Esophagus muscularis mucosa (tissue), 4 donors: ENCODE data around the gene TMEM179. TPM values are rescaled to one million over a fixed set of nuclear protein-coding genes. Genes with fewer than 3 reads are reported as not detected.

ENCODE experiments used
- DNase-seq: peaks from one replicate; pipeline ENCODE4 v3.0.0-alpha.2; 2017; ENCODE audit errors: extremely low spot score
- H3K27ac ChIP-seq, 4 donors: fragments of 200-600 bp; sonication (generic); replicated peaks in 1 of 4; 1 replicate in 3 of 4; 2 replicates in 1 of 4; pipeline ENCODE4 v1.5.1; 2016 to 2019; ENCODE audit warnings: mild to moderate bottlenecking in 1 of 4
- H3K27me3 ChIP-seq, 4 donors: fragments of 200-600 bp; sonication (generic); one replicate each; pipeline versions ENCODE4 v1.5.1 to v1.6.0; 2016 to 2019
- H3K36me3 ChIP-seq, 4 donors: fragments of 200-600 bp; sonication (generic); one replicate each; pipeline ENCODE4 v1.5.1; 2016 to 2019
- H3K4me1 ChIP-seq, 4 donors: fragments of 200-600 bp; sonication (generic); one replicate each; pipeline ENCODE4 v1.5.1; 2016 to 2019
- H3K4me3 ChIP-seq, 4 donors: fragments of 200-600 bp; sonication (generic); 1 replicate in 2 of 4; 2 replicates in 2 of 4; pipeline ENCODE4 v1.5.1; 2016 to 2019; ENCODE audit warnings: mild to moderate bottlenecking in 4 of 4, moderate library complexity in 1 of 4
- H3K9me3 ChIP-seq, 4 donors: fragments of 200-600 bp; sonication (generic); 1 replicate in 3 of 4; 2 replicates in 1 of 4; pipeline ENCODE4 v1.5.1; 2016 to 2019
- CTCF ChIP-seq, 3 experiments: fragments of 200-600 bp in 2 of 3; fragments of 450-650 bp in 1 of 3; sonication (generic) in 2 of 3; IDR thresholded peaks; one replicate each; pipeline ENCODE4 v1.5.1; 2017 to 2019; ENCODE audit warnings: antibody characterized with exemption in 3 of 3, mild to moderate bottlenecking in 2 of 3, moderate library complexity in 1 of 3
- EP300 ChIP-seq: sonication (generic); formaldehyde crosslinking; IDR thresholded peaks from one replicate; pipeline ENCODE4 v1.6.1; 2017; ENCODE audit warnings: antibody characterized with exemption
- POLR2A ChIP-seq: fragments of 450-650 bp; IDR thresholded peaks from one replicate; pipeline ENCODE4 v1.6.1; 2017; ENCODE audit warnings: antibody characterized with exemption, moderate library complexity, mild to moderate bottlenecking, low read depth
- POLR2AphosphoS5 ChIP-seq, 2 donors: sonication (generic); formaldehyde crosslinking; IDR thresholded peaks; one replicate each; pipeline ENCODE4 v1.6.1; 2017; ENCODE audit warnings: antibody characterized with exemption in 2 of 2
- WGBS: methylation state at CpG from one replicate; pipeline ENCODE4 v1.1.5; 2018; 5-methylcytosine and 5-hydroxymethylcytosine counted together
- intact Hi-C: fragments of 100-400 bp; cut with DNase I; formaldehyde crosslinking; loops from one replicate; pipeline ENCODE4 v1.15.1; 2023
- total RNA-seq, 4 donors: library from RNA; depleted of rRNA; stranded (reverse); fragments of >200 nt; gene quantifications; one replicate each; pipeline versions ENCODE4 v1.1.0 to v1.2.1, GENCODE V29; 2016

TMEM179 gene
- total RNA-seq, 4 donors from 2014 or later: 1.4 to 4.2 (median 1.9) TPM

- TF ChIP-seq EP300: no peak
- TF ChIP-seq POLR2A: no peak
- TF ChIP-seq POLR2AphosphoS5 (IDR thresholded peaks at IDR 0.05): no peak
- TF ChIP-seq CTCF (IDR thresholded peaks at IDR 0.05): no peak
- H3K27ac ChIP-seq: no peak overlapping the region
- H3K4me1 ChIP-seq: peaks cover 10 to 11% (median 11%) of the 10 kb centered on the region in 4 donors
- WGBS: 93% methylated on average over 21 of the region's 24 CpGs
- H3K36me3 ChIP-seq: no peaks in the 10 kb centered on the region
- DNase-seq: no peak
- H3K27me3 ChIP-seq: peaks cover 0 to 16% (median 0%) of the 10 kb centered on the region in 4 donors
- H3K4me3 ChIP-seq: no peak overlapping the region
- intact Hi-C loops: loop anchor here (1.0 kb wide), 1 partner anchor 57 kb away; no protein-coding TSS in a partner anchor
- no peaks in the 10 kb centered on the region for H3K9me3 ChIP-seq
These were observed 46.7 kb upstream of the TMEM179 start for GRCh38 chr14:104650981-104651875.

- WGBS: 20% methylated on average over 16 of the region's 56 CpGs
- peaks cover 10 to 11% (median 11%) of the 10 kb centered on the region in 4 donors for H3K4me1 ChIP-seq
- peaks cover 0 to 16% (median 0%) of the 10 kb centered on the region in 4 donors for H3K27me3 ChIP-seq
- intact Hi-C loops: loop anchor here (1.0 kb wide), 1 partner anchor 58 kb away; no protein-coding TSS in a partner anchor
- H3K36me3 ChIP-seq: no peaks in the 10 kb centered on the region
- H3K9me3 ChIP-seq: peaks cover 0 to 3% (median 1%) of the 10 kb centered on the region in 4 donors
- peak overlapping the region; percentile 43 to 58 (median 48) for H3K4me3 ChIP-seq
- TF ChIP-seq EP300 (no peak), POLR2AphosphoS5 (IDR thresholded peaks at IDR 0.05) (peak in 1 of 2 donors; percentile 23), CTCF (IDR thresholded peaks at IDR 0.05) (peak; percentile 93 to 100 (median 99))
- DNase-seq: no peak
- no peak overlapping the region for H3K27ac ChIP-seq
These were observed 45.7 kb upstream of the TMEM179 start for GRCh38 chr14:104650057-104650980.

GRCh38 chr14:104647467-104648043 is 43.0 kb upstream of the TMEM179 start:
- TF ChIP-seq CTCF (IDR thresholded peaks at IDR 0.05) (no peak), EP300 (no peak), POLR2AphosphoS5 (IDR thresholded peaks at IDR 0.05) (no peak), POLR2A (no peak)
- H3K9me3 ChIP-seq: peaks cover 0 to 11% (median 8%) of the 10 kb centered on the region in 4 donors
- intact Hi-C loops: no loop called here
- peaks cover 10 to 11% (median 11%) of the 10 kb centered on the region in 4 donors for H3K4me1 ChIP-seq
- no peak overlapping the region for H3K4me3 ChIP-seq
- H3K36me3 ChIP-seq: no peaks in the 10 kb centered on the region
- no peak for DNase-seq
- peaks cover 0 to 16% (median 0%) of the 10 kb centered on the region in 4 donors for H3K27me3 ChIP-seq
- no peak overlapping the region for H3K27ac ChIP-seq
- WGBS: 71% methylated on average over 6 of the region's 6 CpGs

- intact Hi-C loops: no loop called here
- H3K27me3 ChIP-seq: peaks cover 0 to 34% (median 2%) of the 10 kb centered on the region in 4 donors
These were observed 40.2 kb upstream of the TMEM179 start for GRCh38 chr14:104644656-104645378.

More at GRCh38 chr14:104644656-104645378, 40.2 kb upstream of the TMEM179 start:
- Histone ChIP-seq H3K27ac (no peak overlapping the region), H3K4me3 (no peak overlapping the region), H3K4me1 (peaks cover under 1 to 6% (median 3%) of the 10 kb centered on the region in 4 donors), H3K9me3 (peaks cover 0 to 11% (median 8%) of the 10 kb centered on the region in 4 donors), H3K36me3 (no peaks in the 10 kb centered on the region)
- no peak for DNase-seq
- 63% methylated on average over 11 of the region's 11 CpGs for WGBS
- TF ChIP-seq POLR2A: no peak
- no peak for TF ChIP-seq POLR2AphosphoS5 (IDR thresholded peaks at IDR 0.05)
- TF ChIP-seq CTCF (IDR thresholded peaks at IDR 0.05): no peak
- no peak for TF ChIP-seq EP300
